OCI-LY1 (cell line): ENCODE data around the gene FBXO10.

ENCODE experiments used
- EZH2 ChIP-seq: fragments of 200-600 bp; sonication (generic), shearing (Covaris generic); IDR thresholded peaks from 2 replicates; pipeline ENCODE4 v1.8.0; 2017; ENCODE audit warnings: borderline replicate concordance, mixed run types, mild to moderate bottlenecking, antibody characterized with exemption, low read length, moderate library complexity, mixed read lengths
- TF ChIP-seq, protein P1 (sequence below): fragments of 200-600 bp; sonication (generic), shearing (Covaris generic); IDR thresholded peaks from 2 replicates; pipeline ENCODE4 v1.5.1; 2017; ENCODE audit warnings: mild to moderate bottlenecking, antibody characterized with exemption, low read length, moderate library complexity, mixed read lengths

- TF ChIP-seq, protein P1, sequence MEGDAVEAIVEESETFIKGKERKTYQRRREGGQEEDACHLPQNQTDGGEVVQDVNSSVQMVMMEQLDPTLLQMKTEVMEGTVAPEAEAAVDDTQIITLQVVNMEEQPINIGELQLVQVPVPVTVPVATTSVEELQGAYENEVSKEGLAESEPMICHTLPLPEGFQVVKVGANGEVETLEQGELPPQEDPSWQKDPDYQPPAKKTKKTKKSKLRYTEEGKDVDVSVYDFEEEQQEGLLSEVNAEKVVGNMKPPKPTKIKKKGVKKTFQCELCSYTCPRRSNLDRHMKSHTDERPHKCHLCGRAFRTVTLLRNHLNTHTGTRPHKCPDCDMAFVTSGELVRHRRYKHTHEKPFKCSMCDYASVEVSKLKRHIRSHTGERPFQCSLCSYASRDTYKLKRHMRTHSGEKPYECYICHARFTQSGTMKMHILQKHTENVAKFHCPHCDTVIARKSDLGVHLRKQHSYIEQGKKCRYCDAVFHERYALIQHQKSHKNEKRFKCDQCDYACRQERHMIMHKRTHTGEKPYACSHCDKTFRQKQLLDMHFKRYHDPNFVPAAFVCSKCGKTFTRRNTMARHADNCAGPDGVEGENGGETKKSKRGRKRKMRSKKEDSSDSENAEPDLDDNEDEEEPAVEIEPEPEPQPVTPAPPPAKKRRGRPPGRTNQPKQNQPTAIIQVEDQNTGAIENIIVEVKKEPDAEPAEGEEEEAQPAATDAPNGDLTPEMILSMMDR, result no peak
- TF ChIP-seq EZH2, result no peak
These were observed 68.5 kb downstream of the FBXO10 start for GRCh38 chr9:37507566-37508134.
